ENCODE results near the gene FGF18.
"Not testable (repeated sequence)": the region's sequence is repeated elsewhere in the genome, so short reads cannot be mapped to it uniquely, and the experiment has no call there.

FGF18 gene

GRCh38 chr5:171379961-171380360, 39.5 kb upstream of the FGF18 start:
- TF ChIP-seq EZH2phosphoT487 (IDR thresholded peaks at IDR 0.05; ENCODE audit: low read depth) (no peak), CTCF (IDR thresholded peaks at IDR 0.05; ENCODE audit: low read depth, low read length) (no peak)
- Histone ChIP-seq H3K9ac (ENCODE audit: low read length) (no peak overlapping the region), H3K4me2 (ENCODE audit: low read length) (no peak overlapping the region), H3K27ac (ENCODE audit: low read length) (no peak overlapping the region), H2AFZ (ENCODE audit: low read depth, low read length) (no peak overlapping the region), H3K4me3 (ENCODE audit: low read length) (no peak overlapping the region), H3K79me2 (ENCODE audit: low read length) (no peaks in the 10 kb centered on the region), H3K4me1 (ENCODE audit: low read length) (no peaks in the 10 kb centered on the region), H3K36me3 (replicated peaks; ENCODE audit: low read depth, low read length) (no peaks in the 10 kb centered on the region), H3K27me3 (ENCODE audit: low read depth, low read length) (peaks cover 8% of the 10 kb centered on the region), H4K20me1 (ENCODE audit: insufficient read depth, low read length) (no peaks in the 10 kb centered on the region), H3K9me3 (ENCODE audit: insufficient read depth, low read length) (no peaks in the 10 kb centered on the region)

GRCh38 chr5:171384416-171384815, 35.0 kb upstream of the FGF18 start:
- Histone ChIP-seq H3K79me2 (ENCODE audit: low read length) (peaks cover 32% of the 10 kb centered on the region), H4K20me1 (ENCODE audit: insufficient read depth, low read length) (peaks cover 13% of the 10 kb centered on the region), H3K36me3 (replicated peaks; ENCODE audit: low read depth, low read length) (peaks cover 13% of the 10 kb centered on the region)
- not testable (repeated sequence) for H3K4me3 ChIP-seq (ENCODE audit: low read length); H3K27ac ChIP-seq (ENCODE audit: low read length); H3K4me2 ChIP-seq (ENCODE audit: low read length); H3K4me1 ChIP-seq (ENCODE audit: low read length); H2AFZ ChIP-seq (ENCODE audit: low read depth, low read length); H3K9me3 ChIP-seq (ENCODE audit: insufficient read depth, low read length); H3K9ac ChIP-seq (ENCODE audit: low read length); H3K27me3 ChIP-seq (ENCODE audit: low read depth, low read length)

GRCh38 chr5:171384999-171385398, 34.4 kb upstream of the FGF18 start:
- not testable (repeated sequence) for H3K4me2 ChIP-seq (ENCODE audit: low read length); H3K4me3 ChIP-seq (ENCODE audit: low read length); H3K9ac ChIP-seq (ENCODE audit: low read length); H3K9me3 ChIP-seq (ENCODE audit: insufficient read depth, low read length); H3K27ac ChIP-seq (ENCODE audit: low read length); H2AFZ ChIP-seq (ENCODE audit: low read depth, low read length); H3K27me3 ChIP-seq (ENCODE audit: low read depth, low read length)
- H4K20me1 ChIP-seq (ENCODE audit: insufficient read depth, low read length), result peaks cover 19% of the 10 kb centered on the region
- peaks cover 37% of the 10 kb centered on the region for H3K79me2 ChIP-seq (ENCODE audit: low read length)
- H3K36me3 ChIP-seq (replicated peaks; ENCODE audit: low read depth, low read length), result peaks cover 19% of the 10 kb centered on the region
- H3K4me1 ChIP-seq (ENCODE audit: low read length), result peaks cover 11% of the 10 kb centered on the region

- H2AFZ ChIP-seq (ENCODE audit: low read depth, low read length), result no peak overlapping the region
- peaks cover 49% of the 10 kb centered on the region for H3K79me2 ChIP-seq (ENCODE audit: low read length)
- H4K20me1 ChIP-seq (ENCODE audit: insufficient read depth, low read length), result peaks cover 31% of the 10 kb centered on the region
- no peaks in the 10 kb centered on the region for H3K9me3 ChIP-seq (ENCODE audit: insufficient read depth, low read length)
- peaks cover 29% of the 10 kb centered on the region for H3K36me3 ChIP-seq (replicated peaks; ENCODE audit: low read depth, low read length)
- peak overlapping the region; percentile 87 for H3K4me3 ChIP-seq (ENCODE audit: low read length)
- no peak overlapping the region for H3K27ac ChIP-seq (ENCODE audit: low read length)
- peaks cover 23% of the 10 kb centered on the region for H3K4me1 ChIP-seq (ENCODE audit: low read length)
- no peaks in the 10 kb centered on the region for H3K27me3 ChIP-seq (ENCODE audit: low read depth, low read length)
- H3K4me2 ChIP-seq (ENCODE audit: low read length), result peak overlapping the region; percentile 88
- H3K9ac ChIP-seq (ENCODE audit: low read length), result peak overlapping the region; percentile 99; the same call in 1 of the 2 replicates
- TF ChIP-seq EZH2phosphoT487 (IDR thresholded peaks at IDR 0.05; ENCODE audit: low read depth) (no peak), CTCF (IDR thresholded peaks at IDR 0.05; ENCODE audit: low read depth, low read length) (no peak)
These were observed 33.3 kb upstream of the FGF18 start for GRCh38 chr5:171386006-171386671.

- H4K20me1 ChIP-seq (ENCODE audit: insufficient read depth, low read length), result peaks cover 38% of the 10 kb centered on the region
- peak overlapping the region; percentile 99 for H3K9ac ChIP-seq (ENCODE audit: low read length)
- H3K36me3 ChIP-seq (replicated peaks; ENCODE audit: low read depth, low read length), result peaks cover 36% of the 10 kb centered on the region
- H3K79me2 ChIP-seq (ENCODE audit: low read length), result peaks cover 56% of the 10 kb centered on the region
- TF ChIP-seq CTCF (IDR thresholded peaks at IDR 0.05; ENCODE audit: low read depth, low read length) (no peak), EZH2phosphoT487 (IDR thresholded peaks at IDR 0.05; ENCODE audit: low read depth) (no peak)
- H2AFZ ChIP-seq (ENCODE audit: low read depth, low read length), result peak overlapping the region; percentile 50; the same call in 1 of the 2 replicates
- peaks cover 30% of the 10 kb centered on the region for H3K4me1 ChIP-seq (ENCODE audit: low read length)
- peak overlapping the region; percentile 73 for H3K27ac ChIP-seq (ENCODE audit: low read length)
- no peaks in the 10 kb centered on the region for H3K27me3 ChIP-seq (ENCODE audit: low read depth, low read length)
- H3K4me3 ChIP-seq (ENCODE audit: low read length), result peak overlapping the region; percentile 87
- peak overlapping the region; percentile 88 for H3K4me2 ChIP-seq (ENCODE audit: low read length)
- H3K9me3 ChIP-seq (ENCODE audit: insufficient read depth, low read length), result no peaks in the 10 kb centered on the region
These were observed 32.5 kb upstream of the FGF18 start for GRCh38 chr5:171386861-171387344.
